ENCODE results near the gene NCL. TPM values are rescaled to one million over a fixed set of nuclear protein-coding genes. Genes with fewer than 3 reads are reported as not detected.

The NCL gene
- total RNA-seq, 4 donors from 2014 or later = 104 to 220 (median 175) TPM

DNA sequence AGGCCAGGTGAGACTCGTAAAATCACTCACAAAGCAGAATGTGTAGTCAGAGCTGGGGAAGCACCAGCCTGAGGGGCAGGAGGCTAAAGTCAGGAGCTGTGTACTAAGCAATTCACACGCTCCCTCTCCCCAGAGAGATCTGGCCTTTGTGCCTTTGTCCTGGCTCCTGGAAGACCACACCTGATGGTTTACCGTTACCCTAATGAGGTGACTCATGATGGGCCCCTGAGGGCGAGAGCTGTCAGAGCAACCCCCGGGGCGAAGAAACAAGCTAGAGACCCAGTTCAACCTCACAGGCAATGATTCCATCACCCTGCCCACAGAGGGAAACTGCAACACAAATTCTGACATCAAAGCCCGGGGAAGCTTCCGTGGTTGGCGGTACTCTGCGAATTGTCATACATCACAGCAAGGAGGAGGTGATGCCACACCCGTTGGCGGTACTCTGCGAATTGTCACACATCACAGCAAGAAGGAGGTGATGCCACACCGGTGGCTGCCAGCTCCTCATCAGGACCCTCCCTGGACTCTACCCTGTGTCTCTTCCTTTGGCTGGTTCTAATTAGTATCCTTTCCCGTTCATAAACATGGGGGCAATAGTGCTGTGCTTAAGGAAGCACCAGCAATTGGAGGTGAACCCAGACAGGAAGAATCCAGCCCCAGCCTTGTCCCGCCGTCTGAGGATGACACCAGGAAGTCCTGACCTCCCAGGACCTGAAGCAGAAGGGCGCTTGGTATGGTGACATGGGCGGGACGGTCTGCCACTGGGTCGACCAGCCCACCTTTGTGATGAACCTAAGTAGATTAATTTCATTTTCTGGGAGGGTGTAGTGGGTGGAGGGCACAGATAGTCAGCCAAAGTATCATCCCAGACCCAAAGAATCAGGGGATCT lies 38.2 kb downstream of the NCL start:
- no peaks in the 10 kb centered on the region for H3K36me3 ChIP-seq
- 60% methylated on average over 12 of the region's 21 CpGs for WGBS, 2 donors
- TF ChIP-seq, protein P1, sequence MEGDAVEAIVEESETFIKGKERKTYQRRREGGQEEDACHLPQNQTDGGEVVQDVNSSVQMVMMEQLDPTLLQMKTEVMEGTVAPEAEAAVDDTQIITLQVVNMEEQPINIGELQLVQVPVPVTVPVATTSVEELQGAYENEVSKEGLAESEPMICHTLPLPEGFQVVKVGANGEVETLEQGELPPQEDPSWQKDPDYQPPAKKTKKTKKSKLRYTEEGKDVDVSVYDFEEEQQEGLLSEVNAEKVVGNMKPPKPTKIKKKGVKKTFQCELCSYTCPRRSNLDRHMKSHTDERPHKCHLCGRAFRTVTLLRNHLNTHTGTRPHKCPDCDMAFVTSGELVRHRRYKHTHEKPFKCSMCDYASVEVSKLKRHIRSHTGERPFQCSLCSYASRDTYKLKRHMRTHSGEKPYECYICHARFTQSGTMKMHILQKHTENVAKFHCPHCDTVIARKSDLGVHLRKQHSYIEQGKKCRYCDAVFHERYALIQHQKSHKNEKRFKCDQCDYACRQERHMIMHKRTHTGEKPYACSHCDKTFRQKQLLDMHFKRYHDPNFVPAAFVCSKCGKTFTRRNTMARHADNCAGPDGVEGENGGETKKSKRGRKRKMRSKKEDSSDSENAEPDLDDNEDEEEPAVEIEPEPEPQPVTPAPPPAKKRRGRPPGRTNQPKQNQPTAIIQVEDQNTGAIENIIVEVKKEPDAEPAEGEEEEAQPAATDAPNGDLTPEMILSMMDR (IDR thresholded peaks at IDR 0.05) = no peak
- TF ChIP-seq POLR2A (IDR thresholded peaks at IDR 0.05) = no peak
- H3K4me1 ChIP-seq = no peaks in the 10 kb centered on the region
- no peak for DNase-seq
- peaks cover 0 to 5% (median 0%) of the 10 kb centered on the region in 4 donors for H3K27me3 ChIP-seq
- intact Hi-C loops (cut with DNase I) = no loop called here
- no peak overlapping the region for H3K4me3 ChIP-seq
- no peak overlapping the region for H3K27ac ChIP-seq
- H3K9me3 ChIP-seq = peaks cover 0 to 11% (median 0%) of the 10 kb centered on the region in 3 donors

DNA sequence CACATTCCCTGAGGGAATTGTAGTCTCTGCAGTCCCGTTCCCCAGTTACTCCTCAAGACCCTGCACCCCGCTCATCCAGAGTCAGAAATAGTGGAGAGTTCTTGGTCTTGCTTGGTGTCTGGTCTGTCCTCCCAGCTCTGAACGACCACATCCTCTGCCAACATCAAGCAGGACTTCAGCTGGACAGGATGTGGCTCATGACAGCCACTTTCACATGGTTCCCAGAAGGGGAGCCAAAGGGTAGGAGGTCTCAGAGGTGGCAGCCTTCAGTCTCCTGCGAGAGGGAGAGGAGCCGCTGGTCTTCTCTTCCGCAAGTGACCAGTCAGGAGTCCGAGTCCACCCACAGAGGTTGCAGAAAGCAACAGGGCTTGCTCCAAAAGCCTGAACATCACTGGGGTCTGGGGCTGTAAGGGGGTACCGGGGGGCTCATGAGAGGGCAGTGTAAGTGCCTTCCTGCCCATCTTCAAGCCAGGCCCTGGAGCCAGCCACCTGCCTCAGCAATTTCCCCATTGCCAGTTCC lies 38.9 kb downstream of the NCL start:
- H3K4me3 ChIP-seq = no peak overlapping the region
- no peak for DNase-seq
- peaks cover 0 to 4% (median 0%) of the 10 kb centered on the region in 3 donors for H3K9me3 ChIP-seq
- 61 to 96% methylated on average over 2 to 3 of the region's 8 CpGs for WGBS, 2 donors
- H3K4me1 ChIP-seq = no peaks in the 10 kb centered on the region
- TF ChIP-seq, protein P1 (IDR thresholded peaks at IDR 0.05) = no peak
- no peak for TF ChIP-seq POLR2A (IDR thresholded peaks at IDR 0.05)
- H3K36me3 ChIP-seq = no peaks in the 10 kb centered on the region
- peaks cover 0 to 5% (median 0%) of the 10 kb centered on the region in 4 donors for H3K27me3 ChIP-seq
- intact Hi-C loops (cut with DNase I) = no loop called here
- no peak overlapping the region for H3K27ac ChIP-seq

DNA sequence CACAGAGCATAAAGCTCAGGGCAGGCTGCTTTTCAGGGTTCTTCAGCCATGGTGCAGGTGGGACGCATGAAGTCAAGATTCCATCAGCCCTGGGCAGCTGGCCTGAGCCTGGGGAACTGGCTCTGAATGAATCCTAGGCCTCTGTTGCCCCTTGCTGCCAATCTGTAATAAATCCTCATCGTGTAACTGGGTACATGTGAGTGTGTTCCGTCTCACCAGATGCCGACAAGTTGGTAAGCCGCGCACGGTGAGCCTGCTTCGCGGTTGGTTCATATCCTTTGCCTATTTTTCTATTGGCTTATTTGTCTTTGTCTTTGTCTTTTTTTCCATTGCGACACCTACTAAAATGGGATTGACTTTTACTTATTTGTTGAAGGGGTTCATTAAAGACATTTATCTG lies 41.1 kb downstream of the NCL start:
- Histone ChIP-seq H3K4me3 (no peak overlapping the region), H3K4me1 (no peaks in the 10 kb centered on the region), H3K27ac (no peak overlapping the region), H3K36me3 (no peaks in the 10 kb centered on the region), H3K27me3 (peaks cover 0 to 14% (median 0%) of the 10 kb centered on the region in 4 donors), H3K9me3 (no peaks in the 10 kb centered on the region)
- intact Hi-C loops (cut with DNase I) = no loop called here
- TF ChIP-seq POLR2A (IDR thresholded peaks at IDR 0.05) = no peak
- TF ChIP-seq, protein P1 (IDR thresholded peaks at IDR 0.05) = no peak
- WGBS, 2 donors = 90 to 93% methylated on average over 10 of the region's 10 CpGs
- no peak for DNase-seq

- intact Hi-C loops (cut with DNase I) = no loop called here
- WGBS, 2 donors = 60 to 70% methylated on average over 2 of the region's 2 CpGs
- H3K27me3 ChIP-seq = peaks cover 0 to 22% (median 0%) of the 10 kb centered on the region in 4 donors
- DNase-seq = no peak
- TF ChIP-seq, protein P1 (IDR thresholded peaks at IDR 0.05) = no peak
- no peak for TF ChIP-seq POLR2A (IDR thresholded peaks at IDR 0.05)
- H3K36me3 ChIP-seq = no peaks in the 10 kb centered on the region
- no peak overlapping the region for H3K27ac ChIP-seq
- H3K4me3 ChIP-seq = no peak overlapping the region
- H3K4me1 ChIP-seq = no peaks in the 10 kb centered on the region
- H3K9me3 ChIP-seq = no peaks in the 10 kb centered on the region
These were observed 42.2 kb downstream of the NCL start for GRCh38 chr2:231422056-231422455.

GRCh38 chr2:231421051-231421580 lies 43.2 kb downstream of the NCL start:
- 76 to 78% methylated on average over 5 to 8 of the region's 9 CpGs for whole genome bisulfite sequencing, 2 donors
- Histone ChIP-seq H3K9me3 (no peaks in the 10 kb centered on the region), H3K27ac (no peak overlapping the region), H3K27me3 (peaks cover 0 to 22% (median 0%) of the 10 kb centered on the region in 4 donors), H3K4me3 (no peak overlapping the region), H3K36me3 (no peaks in the 10 kb centered on the region), H3K4me1 (no peaks in the 10 kb centered on the region)
- intact Hi-C loops (cut with DNase I) = no loop called here
- TF ChIP-seq, protein P1 (IDR thresholded peaks at IDR 0.05) = no peak
- no peak for TF ChIP-seq POLR2A (IDR thresholded peaks at IDR 0.05)
- DNase-seq = no peak

Measured in esophagus squamous epithelium (tissue), 5 donors.